Measurements from ENCODE around the gene JARID2. TPM values are rescaled to one million over a fixed set of nuclear protein-coding genes. Genes with fewer than 3 reads are reported as not detected.

The JARID2 gene
- polyA plus RNA-seq, 1 of the 3 experiments (the other 2 are of a cell fraction): 3.4 TPM

- Histone ChIP-seq H3F3A (replicated peaks; ENCODE audit: insufficient read depth) (no peaks in the 10 kb centered on the region), H3K27me3 (ENCODE audit: insufficient read depth) (no peaks in the 10 kb centered on the region), H3K27ac (ENCODE audit: low read depth in 2 of 2, low read length in 1 of 2) (no peak overlapping the region), H2AFZ (ENCODE audit: low read depth) (no peak overlapping the region), H3K4me3 (ENCODE audit: low read depth in 2 of 2, low read length in 1 of 2) (no peak overlapping the region), H3K9ac (no peak overlapping the region), H3K4me1 (ENCODE audit: control insufficient read depth in 1 of 2, insufficient read depth in 2 of 2, low read depth in 1 of 2, low read length in 1 of 2) (peaks cover 18 to 21% of the 10 kb centered on the region in 2 experiments; a peak in 2 of 4 replicates), H4K20me1 (ENCODE audit: insufficient read depth) (0 out of 2 replicates have a peak, but pooled peaks cover 4% of the 10 kb centered on the region), H3K79me2 (ENCODE audit: insufficient read depth) (peaks cover 3% of the 10 kb centered on the region; the same call in 1 of the 2 replicates), H3K4me2 (no peak overlapping the region), H3K36me3 (replicated peaks in 1 of 2; ENCODE audit: control insufficient read depth in 1 of 2, insufficient read depth in 2 of 2, low read length in 1 of 2) (no peaks in the 10 kb centered on the region), H3K9me3 (no peaks in the 10 kb centered on the region), H3K9me2 (no peaks in the 10 kb centered on the region)
- POLR2A ChIA-PET: interaction anchor here (1.1 kb wide), 1 partner anchor 140 kb away, joined by 3 read pairs; no protein-coding TSS in a partner anchor
- 96% methylated on average over 6 of the region's 6 CpGs for WGBS (ENCODE audit: low lambda C conversion rate)
- CTCF ChIA-PET: interaction anchor here (0.8 to 4.8 kb wide), 25 partner anchors 8 to 1260 kb away, joined by 3 to 56 read pairs (median 6); no protein-coding TSS in a partner anchor
- no peak for DNase-seq
- TF ChIP-seq FOSL2 (IDR thresholded peaks at IDR 0.05; ENCODE audit: borderline replicate concordance, low read depth) (no peak), SIN3A (IDR thresholded peaks at IDR 0.05; ENCODE audit: borderline replicate concordance, low read depth, low read length) (no peak), SMC3 (IDR thresholded peaks at IDR 0.05; ENCODE audit: low read depth, low read length) (no peak), CTCF (IDR thresholded peaks at IDR 0.05) (no peak), CHD2 (IDR thresholded peaks at IDR 0.05; ENCODE audit: low read length, partially characterized antibody) (no peak), IRF3 (IDR thresholded peaks at IDR 0.05; ENCODE audit: low read depth, low read length) (no peak), MEF2A (IDR thresholded peaks at IDR 0.05; ENCODE audit: borderline replicate concordance, low read depth) (no peak), EZH2phosphoT487 (IDR thresholded peaks at IDR 0.05; ENCODE audit: borderline replicate concordance, low read depth) (no peak), PBX3 (IDR thresholded peaks at IDR 0.05) (no peak), RFX5 (IDR thresholded peaks at IDR 0.05; ENCODE audit: low read length) (no peak), MAX (IDR thresholded peaks at IDR 0.05; ENCODE audit: low read depth) (no peak)
These were observed 143.4 kb downstream of the JARID2 start for GRCh38 chr6:15389084-15389764.

Measured in SK-N-SH (cell line).